ENCODE data around the gene PRPSAP2.
"Not testable (repeated sequence)": the region's sequence is repeated elsewhere in the genome, so short reads cannot be mapped to it uniquely, and the experiment has no call there.

The PRPSAP2 gene

DNA sequence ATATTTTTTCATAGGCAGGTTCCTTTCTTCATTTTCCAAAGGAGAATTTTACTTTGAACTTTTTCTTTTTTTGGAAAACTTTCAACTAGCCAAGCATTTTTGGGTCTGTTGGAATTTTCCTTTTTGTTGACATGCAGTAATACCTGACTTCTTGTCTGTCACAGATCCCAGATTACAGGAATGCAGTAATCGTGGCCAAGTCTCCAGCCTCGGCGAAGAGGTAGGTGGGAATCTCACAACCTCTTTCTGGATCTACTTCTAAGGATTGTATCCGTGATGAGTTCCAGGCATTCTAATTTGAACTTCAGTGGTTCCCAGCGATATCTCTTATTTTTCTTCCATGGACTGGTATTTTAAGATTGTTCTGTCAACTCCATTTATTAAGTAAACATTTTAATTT, 31.7 kb downstream of the PRPSAP2 start:
- no peak for DNase-seq

DNA sequence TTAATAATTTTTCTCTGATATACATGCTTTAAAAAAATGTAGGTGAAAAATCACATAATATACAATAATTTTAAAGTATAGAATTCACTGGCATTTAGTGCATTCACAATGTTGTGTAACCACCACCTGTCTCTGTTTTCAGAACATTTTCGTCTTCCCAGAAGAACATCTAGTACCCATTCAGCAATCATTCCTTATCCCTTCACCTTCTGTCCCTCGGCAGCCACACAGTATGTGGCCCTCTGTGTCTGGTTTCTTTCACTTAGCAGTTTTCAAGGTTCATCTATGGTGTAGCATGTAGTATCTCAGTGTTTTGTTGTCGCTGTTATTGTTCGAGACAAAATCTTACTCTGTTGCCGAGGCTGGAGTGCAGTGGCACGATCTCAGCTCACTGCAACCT, 33.6 kb downstream of the PRPSAP2 start:
- no peak for DNase-seq

DNA sequence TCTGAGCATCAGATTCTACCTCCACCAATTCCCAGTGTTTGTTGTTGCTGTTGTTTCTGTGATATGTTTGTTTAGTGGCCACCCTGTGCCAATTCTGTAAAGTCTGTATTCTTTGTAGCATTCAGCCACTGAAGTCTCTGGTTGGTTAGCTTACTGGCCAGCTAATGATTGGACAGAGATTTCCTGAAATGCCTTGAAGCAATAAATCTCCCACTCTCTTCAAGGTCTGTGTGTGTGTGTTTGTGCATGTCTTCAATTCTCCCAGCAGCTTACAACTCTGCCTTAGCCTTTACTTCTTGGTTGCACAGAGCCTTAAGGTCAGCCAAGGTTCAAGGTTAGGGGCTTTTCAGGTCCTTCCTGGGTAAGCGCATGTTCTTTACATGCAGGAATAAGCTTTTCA, 38.2 kb downstream of the PRPSAP2 start:
- DNase-seq, result no peak

DNA sequence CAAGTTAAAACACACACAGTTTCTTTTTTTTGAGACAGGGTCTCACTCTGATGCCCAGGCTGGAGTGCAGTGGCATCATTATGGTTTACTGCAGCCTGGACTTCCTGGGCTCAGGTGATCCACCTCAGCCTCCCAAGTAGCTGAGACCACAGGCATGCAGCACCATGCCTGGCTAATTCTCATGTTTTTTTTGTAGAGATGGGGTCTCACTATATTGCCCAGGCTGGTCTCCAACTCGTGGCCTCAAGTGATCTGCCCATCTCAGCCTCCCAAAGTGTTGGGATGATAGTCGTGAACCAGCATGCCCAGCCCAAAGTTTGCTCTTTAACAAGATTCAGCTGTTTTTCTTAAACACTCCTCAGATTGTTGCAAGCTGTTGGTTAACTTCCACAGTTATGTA, 39.0 kb downstream of the PRPSAP2 start:
- no peak for DNase-seq

DNA sequence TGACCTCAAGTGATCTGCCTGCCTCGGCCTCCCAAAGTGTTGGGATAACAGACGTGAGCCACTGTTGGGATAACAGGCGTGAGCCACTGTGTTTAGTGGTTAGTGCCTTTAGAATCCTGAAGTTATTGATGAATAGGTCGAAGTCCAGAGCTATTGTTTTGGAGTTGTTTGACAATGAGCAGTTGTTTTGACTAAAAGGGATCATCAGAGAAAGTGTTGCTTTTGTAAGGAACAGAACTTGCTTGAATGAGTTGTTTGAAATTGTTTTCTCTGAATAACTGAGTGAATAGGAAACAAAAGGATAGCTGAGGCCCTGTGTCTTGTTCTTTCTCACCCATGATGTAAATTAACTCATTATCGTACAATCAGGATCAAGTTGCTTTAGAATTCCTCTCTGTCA, 46.6 kb downstream of the PRPSAP2 start:
- DNase-seq, result no peak

DNA sequence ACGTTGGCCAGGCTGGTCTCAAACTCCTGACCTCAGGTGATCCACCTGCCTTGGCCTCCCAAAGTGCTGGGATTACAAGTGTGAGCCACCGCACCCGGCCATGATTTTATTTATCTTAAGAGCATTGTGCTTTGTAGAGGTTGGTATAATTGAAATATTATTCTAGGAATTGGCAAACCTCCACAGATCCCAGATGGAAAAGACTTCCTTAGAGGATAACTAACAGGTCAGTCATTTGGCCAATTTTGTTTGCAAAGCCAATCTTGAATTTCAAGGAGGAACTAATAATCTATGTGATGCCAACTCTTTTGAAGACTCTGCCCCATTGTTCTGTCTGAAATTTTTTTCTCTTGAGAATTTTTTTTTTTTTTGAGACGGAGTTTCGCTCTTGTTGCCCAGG, 47.3 kb downstream of the PRPSAP2 start:
- no peak for DNase-seq

DNA sequence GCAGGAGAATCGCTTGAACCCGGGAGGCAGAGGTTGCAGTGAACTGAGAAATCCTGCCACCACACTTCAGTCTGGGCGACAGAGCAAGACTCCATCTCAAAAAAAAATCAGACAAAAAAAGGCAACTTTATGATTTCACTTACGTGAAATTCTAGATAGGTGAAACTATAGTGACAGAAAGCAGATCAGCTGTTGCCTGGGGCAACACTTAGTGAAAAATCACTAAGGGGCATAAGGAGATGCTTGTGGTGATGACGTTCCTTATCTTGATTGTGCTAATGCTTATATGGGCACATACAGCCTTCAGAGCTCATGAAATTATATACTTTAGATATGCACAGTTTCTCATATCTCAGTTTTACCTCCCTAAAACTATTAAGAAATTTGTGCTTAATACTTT, 52.4 kb downstream of the PRPSAP2 start:
- no peak for DNase-seq

DNA sequence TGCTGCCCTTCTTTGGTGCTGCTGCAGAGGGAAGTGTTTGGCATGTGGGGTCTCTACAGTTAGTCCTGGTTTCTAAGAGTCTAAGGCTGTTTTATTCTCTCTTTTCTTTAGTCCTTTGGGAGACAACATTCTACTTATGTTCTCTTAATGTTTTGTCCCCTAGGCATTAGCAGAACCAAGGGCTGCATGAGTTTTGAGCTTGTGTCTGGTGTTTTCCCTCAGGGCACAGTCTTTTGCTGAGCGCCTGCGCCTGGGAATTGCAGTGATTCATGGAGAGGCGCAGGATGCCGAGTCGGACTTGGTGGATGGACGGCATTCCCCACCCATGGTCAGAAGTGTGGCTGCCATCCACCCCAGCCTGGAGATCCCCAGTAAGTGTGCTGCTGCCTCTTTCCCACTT, 53.0 kb downstream of the PRPSAP2 start:
- no peak for DNase-seq

DNA sequence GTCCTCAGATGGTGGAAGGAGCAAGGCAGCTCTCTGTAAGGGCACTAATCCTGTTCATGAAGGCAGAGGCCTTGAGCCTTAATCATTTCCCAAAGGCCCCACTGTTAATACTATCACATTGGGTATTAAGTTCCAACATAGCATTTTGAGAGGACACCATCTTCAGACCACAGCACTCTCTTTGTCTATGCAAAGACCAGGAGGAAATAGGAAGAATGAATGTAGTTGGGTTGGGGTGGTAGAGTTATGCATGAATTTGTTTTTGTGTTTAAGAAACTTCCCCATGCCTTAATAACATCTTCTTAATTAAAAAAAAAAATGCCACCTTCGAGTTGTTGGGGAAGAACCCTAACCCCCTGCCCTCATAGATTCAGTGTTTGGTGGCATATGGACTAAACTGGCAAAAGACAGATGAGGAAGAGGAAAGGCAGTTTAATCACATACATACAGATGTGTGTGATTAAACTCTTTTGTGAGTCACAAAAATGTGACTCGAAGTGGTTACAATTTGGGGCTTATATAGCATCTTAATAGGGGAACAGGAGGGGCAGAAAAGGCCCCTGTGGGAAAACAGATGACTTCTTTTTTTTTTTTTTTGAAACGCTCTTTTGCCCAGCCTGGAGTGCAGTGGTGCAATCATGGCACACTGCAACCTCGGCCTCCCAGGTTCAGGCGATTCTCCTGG, 59.0 kb downstream of the PRPSAP2 start:
- no peak for DNase-seq

DNA sequence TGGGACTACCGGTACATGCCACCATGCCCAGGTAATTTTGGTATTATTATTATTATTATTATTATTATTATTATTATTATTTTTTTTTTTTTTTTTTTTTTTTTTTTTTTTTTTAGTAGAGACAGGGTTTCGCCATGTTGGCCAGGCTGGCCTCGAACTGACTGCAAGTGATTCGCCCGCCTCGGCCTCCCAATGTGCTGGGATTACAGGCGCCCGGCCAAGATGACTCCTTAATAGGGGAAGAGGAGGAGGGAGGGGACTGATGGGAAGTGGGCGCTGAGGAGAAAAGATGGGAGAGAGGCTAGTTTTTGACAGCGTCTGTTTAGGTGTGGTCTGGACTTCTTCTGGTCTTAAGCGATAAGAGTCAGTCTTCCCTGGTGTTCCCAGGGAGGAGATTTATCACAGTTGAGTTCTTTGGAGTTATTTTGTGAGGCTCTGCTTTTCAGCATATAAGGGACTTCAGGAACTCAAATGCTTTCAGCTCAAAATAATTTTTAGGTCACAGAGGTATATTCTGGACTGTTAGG, 59.6 kb downstream of the PRPSAP2 start:
- no peak for DNase-seq

DNA sequence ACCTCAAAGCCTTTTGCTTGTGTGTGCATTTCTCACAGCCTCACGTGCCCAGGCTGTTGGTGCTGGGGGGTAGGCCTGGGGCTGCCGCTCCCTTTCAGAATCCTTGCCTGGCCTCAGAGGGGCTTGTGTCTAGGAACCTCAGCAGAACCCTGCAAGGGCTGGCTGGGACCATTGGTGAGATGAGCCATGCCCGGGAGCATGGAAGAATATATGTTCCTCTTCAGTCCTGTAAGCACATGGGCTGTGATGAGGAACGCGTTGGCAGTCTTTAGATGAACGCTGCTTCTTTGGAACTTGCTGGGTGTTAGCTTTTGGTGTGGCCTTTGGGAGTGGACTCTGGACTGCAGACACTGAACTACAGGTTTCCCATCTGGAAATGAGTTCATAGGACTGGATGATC, 62.0 kb downstream of the PRPSAP2 start:
- DNase-seq, result no peak

DNA sequence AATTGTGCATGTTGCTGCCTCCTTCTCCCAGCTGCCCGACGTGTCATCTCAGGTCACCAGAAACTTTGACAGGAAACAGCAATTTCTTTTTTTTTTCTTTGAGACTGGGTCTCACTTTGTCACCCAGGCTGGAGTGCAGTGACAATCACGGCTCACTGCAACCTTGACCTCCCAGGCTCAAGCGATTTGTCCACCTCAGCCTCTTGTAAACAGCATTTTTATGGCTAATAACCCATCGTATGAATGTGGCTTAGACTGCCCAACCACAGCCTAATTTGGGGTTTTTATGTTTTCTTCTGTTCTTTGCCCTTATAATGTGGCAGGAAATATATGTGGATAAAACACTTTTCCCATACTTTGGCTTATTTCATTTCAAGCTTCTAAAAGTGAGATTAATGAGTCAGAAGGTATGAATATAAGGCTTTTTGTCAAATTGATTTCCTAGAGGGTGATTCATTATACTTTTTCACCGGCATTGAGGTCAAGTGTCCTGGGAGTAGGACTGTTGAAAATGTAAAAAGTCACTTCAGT, 63.0 kb downstream of the PRPSAP2 start:
- DNase-seq, result no peak

DNA sequence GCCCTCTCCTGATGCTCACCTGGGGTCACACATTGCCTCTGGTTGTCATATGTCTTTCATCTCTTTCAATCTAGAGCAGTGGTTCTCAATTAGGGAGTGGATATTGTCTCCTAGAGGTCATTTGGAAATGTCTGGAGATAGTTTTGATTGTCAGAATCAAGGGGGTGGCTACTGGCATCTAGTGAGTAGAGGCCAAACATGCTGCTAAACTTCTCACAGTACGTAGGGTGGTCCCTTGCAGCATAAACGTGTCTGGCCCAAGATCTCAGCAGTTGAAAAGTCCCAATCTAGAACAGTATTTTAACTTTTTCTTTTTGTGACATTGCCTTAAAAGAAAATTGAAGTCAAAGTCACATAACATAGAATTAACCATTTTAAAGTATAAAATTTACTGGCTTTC, 63.6 kb downstream of the PRPSAP2 start:
- DNase-seq, result no peak

DNA sequence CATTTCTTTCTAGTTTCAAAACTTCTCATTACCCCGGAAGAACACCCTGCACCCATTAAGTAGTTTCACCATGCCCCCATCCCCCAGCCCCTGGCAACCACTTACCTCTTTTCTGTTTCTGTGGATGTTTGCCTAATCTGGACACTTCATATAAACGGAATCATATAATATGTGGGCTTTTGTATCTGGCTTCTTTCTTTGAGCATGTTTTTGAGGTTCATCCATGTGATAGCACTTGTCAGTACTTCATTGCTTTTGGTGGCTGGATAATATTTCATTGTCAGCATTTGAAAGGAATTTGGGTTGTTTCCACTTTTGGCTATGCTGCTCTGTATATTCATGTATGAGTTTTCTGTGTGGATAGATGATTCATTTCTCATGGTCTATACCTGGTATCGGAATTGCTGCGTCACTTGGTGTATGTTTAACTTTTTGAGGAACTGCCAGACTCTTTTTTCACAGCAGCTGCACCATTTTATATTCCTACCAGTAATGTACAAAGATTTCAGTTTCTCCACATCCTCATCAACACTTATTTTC, 64.1 kb downstream of the PRPSAP2 start:
- DNase-seq, result peak; percentile 37

DNA sequence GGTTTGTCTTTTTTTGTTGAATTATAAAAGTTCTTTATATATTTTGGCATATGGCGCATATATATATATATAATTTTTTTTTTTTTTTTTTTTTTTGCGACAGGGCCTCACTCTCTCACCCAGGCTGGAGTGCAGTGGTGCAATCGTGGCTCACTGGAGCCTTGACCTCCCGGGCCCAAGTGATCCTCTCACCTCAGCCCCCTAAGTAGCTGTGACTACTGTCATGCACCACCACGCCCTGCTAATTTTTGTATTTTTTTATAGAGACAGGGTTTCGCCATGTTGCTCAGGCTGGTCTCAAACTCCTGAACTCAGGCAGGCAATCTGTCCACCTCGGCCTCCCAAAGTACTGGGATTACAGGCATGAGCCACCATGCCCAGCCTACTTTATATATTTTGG, 64.7 kb downstream of the PRPSAP2 start:
- not testable (repeated sequence) for DNase-seq

DNA sequence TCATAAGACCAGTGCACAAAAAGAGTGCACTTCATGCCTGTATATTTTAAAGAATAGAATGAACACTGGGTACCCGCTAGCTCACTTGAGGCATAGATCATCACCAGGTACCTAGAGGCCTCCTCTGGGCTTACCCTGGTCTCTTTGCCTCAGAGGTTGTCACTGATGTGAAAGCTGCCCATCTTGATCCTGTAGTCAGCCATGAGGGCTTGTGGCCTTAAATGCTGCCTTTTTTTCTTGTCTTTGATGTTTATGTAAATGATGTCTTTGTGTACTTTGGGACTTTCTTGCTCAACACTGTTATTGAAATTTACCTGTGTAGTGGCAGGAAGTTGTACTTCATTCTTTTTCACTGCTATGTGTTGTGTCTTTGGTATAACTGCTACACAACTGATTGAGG, 67.3 kb downstream of the PRPSAP2 start:
- no peak for DNase-seq

DNA sequence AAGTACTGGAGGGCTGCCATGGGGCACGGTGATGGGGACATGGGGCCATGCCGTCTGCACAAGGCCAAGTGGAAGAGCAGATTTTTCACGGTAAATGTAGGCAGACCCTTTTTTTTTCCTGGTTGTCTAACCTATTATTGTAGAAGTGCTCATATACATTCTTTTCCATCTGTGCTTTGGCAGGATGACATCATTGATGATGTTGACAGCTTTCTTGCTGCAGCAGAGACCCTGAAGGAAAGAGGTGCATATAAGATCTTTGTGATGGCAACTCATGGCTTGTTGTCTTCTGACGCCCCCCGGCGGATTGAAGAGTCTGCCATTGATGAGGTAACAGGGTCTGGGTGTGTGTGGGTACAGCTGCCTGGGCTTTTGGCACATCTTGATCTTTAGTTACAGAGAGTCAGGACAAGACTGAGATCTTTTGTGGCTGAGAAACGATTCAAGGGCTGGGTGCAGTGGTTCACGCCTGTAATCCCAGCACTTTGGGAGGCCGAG, 70.7 kb downstream of the PRPSAP2 start:
- no peak for DNase-seq

DNA sequence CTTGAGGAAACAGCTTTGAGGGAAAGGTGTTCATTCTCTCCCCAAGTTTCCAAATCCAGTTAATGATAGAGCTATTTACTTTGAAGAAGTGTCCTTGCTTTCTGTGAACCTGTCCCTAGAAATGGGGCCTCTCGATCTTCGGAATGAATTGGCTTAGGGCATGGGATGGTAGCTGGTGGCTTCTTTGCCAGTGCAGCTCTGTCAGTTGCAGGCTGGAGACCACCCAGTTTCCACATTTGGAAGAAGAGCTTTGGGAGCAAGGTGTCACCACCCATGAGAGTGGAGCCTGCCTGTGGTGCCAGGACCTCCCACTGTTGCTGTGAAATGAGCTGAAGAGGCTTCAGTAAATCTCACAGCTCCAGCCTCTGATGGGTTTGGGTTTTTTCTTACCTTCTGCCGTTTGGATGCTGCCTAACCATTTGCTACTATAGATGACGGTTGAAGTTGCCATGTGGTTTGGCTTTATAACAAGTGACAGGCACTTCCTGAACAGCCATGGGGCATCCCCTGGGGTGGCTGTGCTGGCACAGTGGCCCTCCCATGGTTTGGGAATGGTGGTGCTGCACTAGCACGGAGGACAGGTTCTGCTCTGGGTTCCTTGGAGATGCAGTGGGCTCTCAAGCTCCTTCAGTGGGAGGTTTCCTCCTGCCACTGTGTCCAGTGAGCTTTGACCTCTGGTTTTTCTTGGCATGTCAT, 74.6 kb downstream of the PRPSAP2 start:
- DNase-seq, result no peak

DNA sequence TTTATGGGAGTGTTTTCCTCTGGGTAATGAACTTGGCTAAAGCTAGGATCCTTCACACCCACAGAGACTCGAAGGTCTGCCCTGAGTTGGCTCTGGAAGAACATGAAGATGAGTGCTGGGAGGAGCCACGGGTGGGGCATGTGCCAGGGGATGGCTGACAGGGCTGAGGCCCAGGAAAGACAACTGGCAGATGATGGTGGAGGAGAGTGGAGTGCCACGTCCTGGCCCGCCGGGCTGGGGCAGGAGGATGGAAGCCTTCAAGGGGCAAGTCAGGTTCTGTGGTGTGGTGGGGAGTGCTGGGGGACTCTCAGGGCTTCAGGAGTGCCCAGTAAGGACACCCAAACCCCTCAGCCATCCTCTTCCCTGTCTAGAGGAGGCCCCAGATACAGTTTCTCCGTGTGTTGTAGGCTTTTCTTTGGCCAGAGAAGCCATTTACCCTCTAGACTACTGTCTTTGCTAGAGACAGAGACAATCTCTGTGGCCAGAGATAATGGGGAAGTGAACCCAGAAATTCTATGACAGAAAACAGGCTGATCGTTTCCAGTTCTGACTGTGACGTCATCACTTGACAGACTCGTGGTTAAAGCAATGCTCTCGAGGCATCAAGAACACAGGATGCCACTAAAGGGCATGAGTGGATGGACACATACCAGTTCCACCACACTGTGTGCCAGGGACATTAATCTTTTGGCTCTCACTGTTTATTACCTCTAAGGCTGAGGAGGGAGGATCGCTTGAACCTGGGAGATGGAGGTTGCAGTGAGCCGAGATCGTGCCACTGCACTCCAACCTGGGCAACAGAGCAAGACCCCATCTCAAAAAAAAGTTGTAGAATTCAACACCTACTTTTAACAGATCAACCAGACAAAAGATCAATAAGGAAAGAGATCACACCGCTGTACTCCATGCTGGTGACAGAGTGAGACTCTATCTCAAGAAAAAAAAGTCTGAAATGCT, 75.4 kb downstream of the PRPSAP2 start:
- no peak for DNase-seq

DNA sequence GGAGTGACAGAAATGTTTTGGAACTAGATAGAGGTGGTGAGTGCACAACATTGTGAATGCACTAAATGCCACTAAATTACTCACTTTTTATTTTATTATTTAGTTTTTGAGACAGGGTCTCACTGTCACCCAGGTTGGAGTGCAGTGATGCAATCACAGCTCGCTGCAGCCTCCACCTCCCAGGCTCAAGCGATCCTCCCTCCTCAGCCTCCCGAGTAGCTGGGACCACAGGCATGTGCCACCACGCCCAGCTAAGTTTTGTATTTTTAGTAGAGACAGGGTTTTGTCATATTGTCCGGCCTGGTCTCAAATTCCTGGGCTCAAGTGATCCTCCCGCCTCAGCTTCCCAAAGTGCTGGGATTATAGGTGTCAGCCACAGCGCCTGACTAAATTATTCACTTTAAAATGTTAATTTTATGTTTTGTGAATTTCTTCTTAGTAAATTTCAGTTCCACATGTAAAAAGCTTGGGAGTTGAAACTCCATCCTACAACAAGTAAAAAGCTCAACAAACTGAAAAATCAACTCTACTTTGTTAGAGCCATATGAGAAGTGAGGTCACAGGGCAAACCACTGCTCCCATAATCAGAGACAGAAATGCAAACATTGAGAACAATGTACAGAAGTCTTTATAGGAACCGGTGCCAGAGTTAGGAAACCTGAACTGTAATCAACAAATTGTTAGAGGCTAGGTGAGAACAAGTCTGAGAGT, 80.2 kb downstream of the PRPSAP2 start:
- DNase-seq, result no peak

DNA sequence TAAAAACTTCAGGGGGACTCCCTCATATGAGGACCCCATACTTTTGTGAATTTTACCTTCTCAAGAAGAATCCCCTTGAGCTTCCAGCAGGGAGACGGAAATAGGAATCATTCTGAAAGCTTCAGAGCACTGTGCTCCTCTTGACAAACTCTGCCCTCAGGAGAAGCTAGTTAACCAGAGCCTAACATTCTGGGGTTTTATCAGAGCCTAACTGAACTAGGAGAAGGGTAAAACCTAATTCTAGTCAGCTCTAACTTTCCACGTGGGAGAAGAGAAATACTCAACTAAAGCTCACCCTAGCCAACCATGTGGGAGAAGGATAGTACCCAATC, 80.7 kb downstream of the PRPSAP2 start:
- no peak for DNase-seq

DNA sequence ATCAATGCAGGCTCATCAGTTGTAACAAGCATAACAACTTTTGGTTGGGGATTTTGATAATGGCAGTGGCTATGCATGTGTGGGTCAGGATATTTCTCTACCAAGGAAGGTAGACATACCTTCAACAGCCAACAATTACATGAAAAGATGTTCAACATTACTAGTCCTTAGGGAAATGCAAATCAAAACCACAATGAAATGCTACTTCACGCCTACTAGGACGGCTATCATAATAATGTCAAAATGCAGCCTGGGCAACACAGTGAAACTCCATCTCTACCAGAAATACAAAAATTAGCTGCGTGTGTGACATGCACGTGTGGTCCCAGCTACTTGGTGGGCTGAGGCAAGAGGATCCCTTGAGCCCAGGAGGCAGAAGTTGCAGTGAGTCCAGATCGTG, 86.7 kb downstream of the PRPSAP2 start:
- no peak for DNase-seq

All from stimulated activated CD8-positive, alpha-beta memory T cell treated with anti-CD3 and anti-CD28 coated beads, Interleukin-4, amount 100 ng/mL, for 48 hours (primary cell).